Endothelial cell (in vitro differentiated cells): ENCODE data around the gene WDR7. TPM values are rescaled to one million over a fixed set of nuclear protein-coding genes. Genes with fewer than 3 reads are reported as not detected.

Source experiments
- DNase-seq: peaks from one replicate; pipeline ENCODE4 v3.0.0; 2021; ENCODE audit warnings: low spot score
- H3K27ac Mint-ChIP-seq: one replicate; pipeline ENCODE4 v1.8.0; 2021; ENCODE audit warnings: mixed read lengths, inconsistent platforms; ENCODE audit not compliant: unreplicated experiment
- H3K27me3 Mint-ChIP-seq: one replicate; pipeline ENCODE4 v1.8.0; 2021; ENCODE audit warnings: mild to moderate bottlenecking, moderate library complexity, mixed read lengths, inconsistent platforms; ENCODE audit not compliant: unreplicated experiment
- H3K36me3 Mint-ChIP-seq: one replicate; pipeline ENCODE4 v1.8.0; 2021; ENCODE audit warnings: mild to moderate bottlenecking, low read depth, mixed read lengths, inconsistent platforms; ENCODE audit not compliant: unreplicated experiment
- H3K4me1 Mint-ChIP-seq: one replicate; pipeline ENCODE4 v1.8.0; 2021; ENCODE audit warnings: mild to moderate bottlenecking, mixed read lengths, inconsistent platforms; ENCODE audit not compliant: unreplicated experiment
- H3K4me3 Mint-ChIP-seq: one replicate; pipeline ENCODE4 v1.8.0; 2021; ENCODE audit warnings: mild to moderate bottlenecking, mixed read lengths, inconsistent platforms; ENCODE audit not compliant: unreplicated experiment
- H3K9me3 Mint-ChIP-seq: one replicate; pipeline ENCODE4 v1.8.0; 2021; ENCODE audit warnings: mixed read lengths, inconsistent platforms; ENCODE audit not compliant: unreplicated experiment
- CTCF ChIP-seq: fragments of 200-600 bp; sonication (generic); IDR thresholded peaks from one replicate; pipeline ENCODE4 v1.5.0; 2021; ENCODE audit warnings: antibody characterized with exemption; ENCODE audit not compliant: unreplicated experiment
- total RNA-seq: library from RNA; stranded (reverse); fragmentation: NEBNext Ultra II Directional; extraction: Animal tissue kit (Norgen Biotek cat#: 25700); gene quantifications from one replicate; pipeline ENCODE4 v1.2.1, GENCODE V29; 2021; ENCODE audit not compliant: unreplicated experiment

The WDR7 gene
- total RNA-seq, 1 donor from 2014 or later: 42.0 TPM

GRCh38 chr18:56997200-56997599 lies 346.0 kb downstream of the WDR7 start:
- TF ChIP-seq CTCF: no peak
- no peak overlapping the region for H3K4me3 Mint-ChIP-seq
- peaks cover 2% of the 10 kb centered on the region for H3K4me1 Mint-ChIP-seq
- DNase-seq: no peak
- H3K9me3 Mint-ChIP-seq: no peaks in the 10 kb centered on the region
- H3K36me3 Mint-ChIP-seq: no peaks in the 10 kb centered on the region
- no peak overlapping the region for H3K27ac Mint-ChIP-seq
- peaks cover 2% of the 10 kb centered on the region for H3K27me3 Mint-ChIP-seq

DNA sequence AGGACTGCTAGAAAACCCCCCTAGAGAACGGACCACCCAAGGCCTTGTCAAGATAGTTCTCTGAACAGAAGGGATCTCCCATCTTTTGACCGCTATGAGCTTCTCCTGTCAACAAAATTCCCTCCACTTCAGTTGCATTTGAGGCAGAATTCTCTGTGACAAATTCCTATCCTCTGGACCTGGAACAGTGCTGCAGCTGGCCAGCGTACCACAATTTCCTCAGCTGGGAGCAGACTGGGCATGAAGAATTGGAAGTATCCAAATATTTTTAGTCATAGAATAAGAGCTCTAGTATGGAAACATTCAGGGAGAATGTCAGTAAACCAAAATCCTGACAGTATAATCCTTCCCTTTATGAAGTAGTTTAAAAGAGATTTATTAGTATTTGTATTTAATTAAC lies 348.7 kb downstream of the WDR7 start:
- Mint-ChIP-seq H3K27me3 (peaks cover 2% of the 10 kb centered on the region), H3K36me3 (no peaks in the 10 kb centered on the region), H3K27ac (no peak overlapping the region), H3K4me1 (peaks cover 2% of the 10 kb centered on the region), H3K4me3 (no peak overlapping the region), H3K9me3 (no peaks in the 10 kb centered on the region)
- DNase-seq: no peak
- TF ChIP-seq CTCF: no peak

- no peak for TF ChIP-seq CTCF
- no peak overlapping the region for H3K4me3 Mint-ChIP-seq
- H3K36me3 Mint-ChIP-seq: no peaks in the 10 kb centered on the region
- no peak for DNase-seq
- H3K27ac Mint-ChIP-seq: no peak overlapping the region
- H3K9me3 Mint-ChIP-seq: no peaks in the 10 kb centered on the region
- peaks cover 3% of the 10 kb centered on the region for H3K4me1 Mint-ChIP-seq
- H3K27me3 Mint-ChIP-seq: no peaks in the 10 kb centered on the region
These were observed 351.5 kb downstream of the WDR7 start for GRCh38 chr18:57002627-57003026.

GRCh38 chr18:57003342-57003741 lies 352.2 kb downstream of the WDR7 start:
- H3K4me3 Mint-ChIP-seq: no peak overlapping the region
- H3K36me3 Mint-ChIP-seq: no peaks in the 10 kb centered on the region
- H3K27me3 Mint-ChIP-seq: no peaks in the 10 kb centered on the region
- H3K9me3 Mint-ChIP-seq: no peaks in the 10 kb centered on the region
- peaks cover 10% of the 10 kb centered on the region for H3K4me1 Mint-ChIP-seq
- H3K27ac Mint-ChIP-seq: no peak overlapping the region
- no peak for TF ChIP-seq CTCF
- no peak for DNase-seq

DNA sequence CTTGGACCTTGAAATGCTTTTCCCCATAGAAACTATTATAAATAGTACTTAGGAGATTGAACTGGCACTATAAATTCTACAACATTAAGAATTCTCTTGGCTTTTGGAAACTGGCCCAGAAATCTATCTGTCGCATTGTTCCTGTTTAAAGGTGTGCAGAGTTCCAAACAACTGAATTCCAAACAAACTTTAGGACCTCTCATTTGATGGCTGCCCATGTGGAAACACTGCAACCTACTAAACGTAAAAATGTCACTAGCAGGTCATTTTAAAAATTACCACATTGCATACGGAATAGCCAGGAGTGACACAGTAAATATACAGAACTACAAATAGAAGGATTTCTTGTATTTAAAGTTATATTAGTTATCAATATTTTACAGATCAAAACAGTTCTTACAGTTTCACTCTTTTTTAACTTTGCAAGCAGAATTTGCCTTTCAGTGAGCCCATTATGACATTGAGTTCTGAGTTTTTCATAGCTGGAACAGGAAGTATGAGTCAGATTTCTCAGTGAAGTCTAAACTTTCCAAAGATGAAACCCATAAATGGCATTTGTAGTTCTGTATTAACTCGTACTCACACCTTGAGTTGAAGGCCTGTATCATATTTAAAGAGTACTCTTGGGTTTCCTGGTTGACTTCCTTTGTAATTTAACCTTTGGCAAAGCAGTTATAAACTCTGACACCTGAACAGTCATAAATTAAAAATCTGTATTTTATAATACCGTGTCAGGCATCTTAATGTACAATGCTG lies 353.4 kb downstream of the WDR7 start:
- no peaks in the 10 kb centered on the region for H3K36me3 Mint-ChIP-seq
- no peak for TF ChIP-seq CTCF
- no peaks in the 10 kb centered on the region for H3K9me3 Mint-ChIP-seq
- H3K4me3 Mint-ChIP-seq: no peak overlapping the region
- peaks cover 13% of the 10 kb centered on the region for H3K4me1 Mint-ChIP-seq
- no peaks in the 10 kb centered on the region for H3K27me3 Mint-ChIP-seq
- no peak for DNase-seq
- no peak overlapping the region for H3K27ac Mint-ChIP-seq
